Measurements from ENCODE around the gene ETV1. TPM values are rescaled to one million over a fixed set of nuclear protein-coding genes. Genes with fewer than 3 reads are reported as not detected.

ETV1 gene
- total and polyA plus RNA-seq, 4 donors, result 1.2 to 4.3 (median 3.6) TPM

DNA sequence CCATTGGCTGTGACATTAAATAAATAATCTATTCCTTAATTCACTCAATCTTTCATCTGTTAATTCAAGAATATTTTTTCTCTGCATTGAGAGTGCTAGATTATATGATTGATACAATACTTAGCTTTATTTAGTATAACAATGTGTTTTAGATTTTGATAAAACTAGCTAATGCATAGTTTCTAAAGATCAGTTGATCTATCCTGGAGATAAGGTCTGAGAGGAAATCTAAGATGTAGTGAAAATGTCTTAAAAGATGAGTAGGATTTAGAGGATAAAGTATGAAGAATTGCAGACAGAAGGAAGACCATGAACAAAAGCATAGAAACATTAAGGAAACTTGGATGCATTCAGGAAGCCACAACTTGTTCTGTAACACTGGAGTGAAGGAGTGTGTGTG lies 110.3 kb downstream of the ETV1 start:
- no peaks in the 10 kb centered on the region for H3K36me3 ChIP-seq (ENCODE audit: control insufficient read depth in 4 of 4, insufficient read depth in 3 of 4, low read depth in 1 of 4, low read length in 3 of 4)
- H3K4me1 ChIP-seq (ENCODE audit: control insufficient read depth in 4 of 4, insufficient read depth in 4 of 4, low read length in 3 of 4), result no peaks in the 10 kb centered on the region

DNA sequence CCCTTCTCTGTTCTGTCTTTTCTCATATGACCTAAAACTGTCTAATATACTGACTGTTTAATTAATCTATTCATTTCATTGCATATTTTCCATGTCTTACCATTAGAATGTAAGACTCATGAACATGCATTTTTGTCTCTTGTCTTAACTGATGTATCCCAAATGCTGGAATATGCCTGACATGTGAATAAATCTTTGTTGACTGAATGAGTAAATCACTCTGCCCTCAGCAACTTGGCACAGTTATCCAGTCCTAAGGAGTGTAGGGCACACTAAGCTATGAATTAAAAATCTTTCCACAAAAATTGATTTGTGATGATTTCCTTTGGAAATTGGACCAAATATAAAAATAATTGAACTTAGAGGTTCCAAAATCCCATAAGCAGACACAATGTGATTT lies 111.3 kb downstream of the ETV1 start:
- no peaks in the 10 kb centered on the region for H3K9me3 ChIP-seq (ENCODE audit: control insufficient read depth in 4 of 4, low read length in 3 of 4)
- H3K9ac ChIP-seq (ENCODE audit: low read depth in 1 of 2, low read length in 2 of 2), result no peak overlapping the region
- no peaks in the 10 kb centered on the region for H3K4me1 ChIP-seq (ENCODE audit: control insufficient read depth in 4 of 4, insufficient read depth in 4 of 4, low read length in 3 of 4)
- H3K4me3 ChIP-seq (ENCODE audit: low read depth in 1 of 3, low read length in 3 of 3), result no peak overlapping the region
- no peaks in the 10 kb centered on the region for H3K27me3 ChIP-seq (ENCODE audit: control insufficient read depth in 4 of 4, insufficient read depth in 4 of 4, low read length in 3 of 4)
- TF ChIP-seq RAD21 (IDR thresholded peaks at IDR 0.05) (no peak), YY1 (IDR thresholded peaks at IDR 0.05) (no peak), NR2F2 (IDR thresholded peaks at IDR 0.05) (no peak), TAF1 (conservative IDR thresholded peaks at IDR 0.05) (no peak), FOXA2 (IDR thresholded peaks at IDR 0.05) (no peak), HNF4A (conservative IDR thresholded peaks at IDR 0.05) (no peak), FOXA1 (IDR thresholded peaks at IDR 0.05) (no peak)
- TF ChIP-seq, protein P1, sequence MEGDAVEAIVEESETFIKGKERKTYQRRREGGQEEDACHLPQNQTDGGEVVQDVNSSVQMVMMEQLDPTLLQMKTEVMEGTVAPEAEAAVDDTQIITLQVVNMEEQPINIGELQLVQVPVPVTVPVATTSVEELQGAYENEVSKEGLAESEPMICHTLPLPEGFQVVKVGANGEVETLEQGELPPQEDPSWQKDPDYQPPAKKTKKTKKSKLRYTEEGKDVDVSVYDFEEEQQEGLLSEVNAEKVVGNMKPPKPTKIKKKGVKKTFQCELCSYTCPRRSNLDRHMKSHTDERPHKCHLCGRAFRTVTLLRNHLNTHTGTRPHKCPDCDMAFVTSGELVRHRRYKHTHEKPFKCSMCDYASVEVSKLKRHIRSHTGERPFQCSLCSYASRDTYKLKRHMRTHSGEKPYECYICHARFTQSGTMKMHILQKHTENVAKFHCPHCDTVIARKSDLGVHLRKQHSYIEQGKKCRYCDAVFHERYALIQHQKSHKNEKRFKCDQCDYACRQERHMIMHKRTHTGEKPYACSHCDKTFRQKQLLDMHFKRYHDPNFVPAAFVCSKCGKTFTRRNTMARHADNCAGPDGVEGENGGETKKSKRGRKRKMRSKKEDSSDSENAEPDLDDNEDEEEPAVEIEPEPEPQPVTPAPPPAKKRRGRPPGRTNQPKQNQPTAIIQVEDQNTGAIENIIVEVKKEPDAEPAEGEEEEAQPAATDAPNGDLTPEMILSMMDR (IDR thresholded peaks at IDR 0.05; ENCODE audit: low read depth, low read length, missing input control), result no peak
- TF ChIP-seq, protein P2, sequence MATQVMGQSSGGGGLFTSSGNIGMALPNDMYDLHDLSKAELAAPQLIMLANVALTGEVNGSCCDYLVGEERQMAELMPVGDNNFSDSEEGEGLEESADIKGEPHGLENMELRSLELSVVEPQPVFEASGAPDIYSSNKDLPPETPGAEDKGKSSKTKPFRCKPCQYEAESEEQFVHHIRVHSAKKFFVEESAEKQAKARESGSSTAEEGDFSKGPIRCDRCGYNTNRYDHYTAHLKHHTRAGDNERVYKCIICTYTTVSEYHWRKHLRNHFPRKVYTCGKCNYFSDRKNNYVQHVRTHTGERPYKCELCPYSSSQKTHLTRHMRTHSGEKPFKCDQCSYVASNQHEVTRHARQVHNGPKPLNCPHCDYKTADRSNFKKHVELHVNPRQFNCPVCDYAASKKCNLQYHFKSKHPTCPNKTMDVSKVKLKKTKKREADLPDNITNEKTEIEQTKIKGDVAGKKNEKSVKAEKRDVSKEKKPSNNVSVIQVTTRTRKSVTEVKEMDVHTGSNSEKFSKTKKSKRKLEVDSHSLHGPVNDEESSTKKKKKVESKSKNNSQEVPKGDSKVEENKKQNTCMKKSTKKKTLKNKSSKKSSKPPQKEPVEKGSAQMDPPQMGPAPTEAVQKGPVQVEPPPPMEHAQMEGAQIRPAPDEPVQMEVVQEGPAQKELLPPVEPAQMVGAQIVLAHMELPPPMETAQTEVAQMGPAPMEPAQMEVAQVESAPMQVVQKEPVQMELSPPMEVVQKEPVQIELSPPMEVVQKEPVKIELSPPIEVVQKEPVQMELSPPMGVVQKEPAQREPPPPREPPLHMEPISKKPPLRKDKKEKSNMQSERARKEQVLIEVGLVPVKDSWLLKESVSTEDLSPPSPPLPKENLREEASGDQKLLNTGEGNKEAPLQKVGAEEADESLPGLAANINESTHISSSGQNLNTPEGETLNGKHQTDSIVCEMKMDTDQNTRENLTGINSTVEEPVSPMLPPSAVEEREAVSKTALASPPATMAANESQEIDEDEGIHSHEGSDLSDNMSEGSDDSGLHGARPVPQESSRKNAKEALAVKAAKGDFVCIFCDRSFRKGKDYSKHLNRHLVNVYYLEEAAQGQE (IDR thresholded peaks at IDR 0.05), result no peak
- TF ChIP-seq, protein P3, sequence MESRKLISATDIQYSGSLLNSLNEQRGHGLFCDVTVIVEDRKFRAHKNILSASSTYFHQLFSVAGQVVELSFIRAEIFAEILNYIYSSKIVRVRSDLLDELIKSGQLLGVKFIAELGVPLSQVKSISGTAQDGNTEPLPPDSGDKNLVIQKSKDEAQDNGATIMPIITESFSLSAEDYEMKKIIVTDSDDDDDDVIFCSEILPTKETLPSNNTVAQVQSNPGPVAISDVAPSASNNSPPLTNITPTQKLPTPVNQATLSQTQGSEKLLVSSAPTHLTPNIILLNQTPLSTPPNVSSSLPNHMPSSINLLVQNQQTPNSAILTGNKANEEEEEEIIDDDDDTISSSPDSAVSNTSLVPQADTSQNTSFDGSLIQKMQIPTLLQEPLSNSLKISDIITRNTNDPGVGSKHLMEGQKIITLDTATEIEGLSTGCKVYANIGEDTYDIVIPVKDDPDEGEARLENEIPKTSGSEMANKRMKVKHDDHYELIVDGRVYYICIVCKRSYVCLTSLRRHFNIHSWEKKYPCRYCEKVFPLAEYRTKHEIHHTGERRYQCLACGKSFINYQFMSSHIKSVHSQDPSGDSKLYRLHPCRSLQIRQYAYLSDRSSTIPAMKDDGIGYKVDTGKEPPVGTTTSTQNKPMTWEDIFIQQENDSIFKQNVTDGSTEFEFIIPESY (IDR thresholded peaks at IDR 0.05), result no peak
- H3K36me3 ChIP-seq (ENCODE audit: control insufficient read depth in 4 of 4, insufficient read depth in 3 of 4, low read depth in 1 of 4, low read length in 3 of 4), result no peaks in the 10 kb centered on the region
- no peak overlapping the region for H3K27ac ChIP-seq (ENCODE audit: low read depth in 1 of 2, low read length in 2 of 2)
- no peak for DNase-seq (ENCODE audit: low spot score)

More for the DNA sequence above, 110.3 kb downstream of the ETV1 start:
- no peaks in the 10 kb centered on the region for H3K9me3 ChIP-seq (ENCODE audit: control insufficient read depth in 4 of 4, low read length in 3 of 4)
- no peak for DNase-seq (ENCODE audit: low spot score)
- no peak overlapping the region for H3K9ac ChIP-seq (ENCODE audit: low read depth in 1 of 2, low read length in 2 of 2)
- no peaks in the 10 kb centered on the region for H3K27me3 ChIP-seq (ENCODE audit: control insufficient read depth in 4 of 4, insufficient read depth in 4 of 4, low read length in 3 of 4)
- TF ChIP-seq, protein P4, sequence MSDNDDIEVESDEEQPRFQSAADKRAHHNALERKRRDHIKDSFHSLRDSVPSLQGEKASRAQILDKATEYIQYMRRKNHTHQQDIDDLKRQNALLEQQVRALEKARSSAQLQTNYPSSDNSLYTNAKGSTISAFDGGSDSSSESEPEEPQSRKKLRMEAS (IDR thresholded peaks at IDR 0.05), result no peak
- TF ChIP-seq FOXA1 (IDR thresholded peaks at IDR 0.05), result no peak
- TF ChIP-seq YY1 (IDR thresholded peaks at IDR 0.05), result no peak
- TF ChIP-seq RAD21 (IDR thresholded peaks at IDR 0.05), result no peak
- TF ChIP-seq RXRA (IDR thresholded peaks at IDR 0.05), result no peak
- TF ChIP-seq SP1 (IDR thresholded peaks at IDR 0.05), result no peak
- TF ChIP-seq NR2F2 (IDR thresholded peaks at IDR 0.05), result no peak
- no peak overlapping the region for H3K27ac ChIP-seq (ENCODE audit: low read depth in 1 of 2, low read length in 2 of 2)
- no peak overlapping the region for H3K4me3 ChIP-seq (ENCODE audit: low read depth in 1 of 3, low read length in 3 of 3)

Measured in liver (tissue), 9 donors.